Measurements from ENCODE around the gene PDE4D.
"Not testable (repeated sequence)": the region's sequence is repeated elsewhere in the genome, so short reads cannot be mapped to it uniquely, and the experiment has no call there.

Gene PDE4D

GRCh38 chr5:59418808-59419207 is 474.7 kb downstream of the PDE4D start:
- DNase-seq (ENCODE audit: low spot score), result no peak

DNA sequence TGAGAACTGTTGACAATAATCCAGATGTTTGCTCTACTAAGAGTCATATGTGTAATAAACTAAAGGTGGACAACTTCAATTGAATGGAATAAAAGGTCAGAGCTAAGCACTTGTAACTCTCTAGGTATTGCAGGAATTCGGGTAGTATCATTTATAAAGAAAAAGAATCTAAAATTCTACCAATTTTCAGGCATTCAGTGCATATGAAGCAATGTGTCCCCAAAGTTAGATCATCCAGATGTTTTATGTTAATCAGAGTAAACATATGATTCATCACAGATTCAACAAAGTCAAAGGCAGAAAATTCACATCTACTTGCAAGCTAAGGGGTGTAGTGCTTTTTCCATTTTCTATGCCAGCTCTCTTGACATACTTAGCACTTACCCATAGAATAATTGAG is 477.1 kb downstream of the PDE4D start:
- DNase-seq (ENCODE audit: low spot score), result no peak

DNA sequence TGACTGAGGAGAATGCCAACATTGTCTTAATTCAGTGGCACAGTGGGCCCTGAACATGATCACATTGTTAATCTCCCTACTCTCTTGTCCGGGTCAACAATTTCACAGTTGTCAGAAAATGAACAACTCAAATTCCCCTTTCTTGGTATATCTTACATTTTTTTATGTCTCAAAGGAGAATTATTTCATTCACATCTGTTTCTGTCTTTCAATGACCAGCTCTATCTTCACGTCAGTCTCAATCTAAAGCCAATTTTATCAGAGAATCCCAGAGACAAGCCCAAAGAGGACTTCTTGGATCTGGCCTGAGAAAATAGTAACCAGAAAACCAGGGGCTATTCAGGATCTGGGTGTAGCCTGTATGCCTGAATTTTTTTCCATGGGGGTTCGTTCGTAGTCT is 477.5 kb downstream of the PDE4D start:
- no peak for DNase-seq (ENCODE audit: low spot score)

- DNase-seq (ENCODE audit: low spot score), result no peak
These were observed 481.1 kb downstream of the PDE4D start for GRCh38 chr5:59412428-59412827.

- DNase-seq (ENCODE audit: low spot score), result not testable (repeated sequence)
These were observed 484.5 kb downstream of the PDE4D start for GRCh38 chr5:59408997-59409396.

- DNase-seq (ENCODE audit: low spot score), result no peak
These were observed 485.6 kb downstream of the PDE4D start for GRCh38 chr5:59407967-59408366.

- DNase-seq (ENCODE audit: low spot score), result no peak
These were observed 491.9 kb downstream of the PDE4D start for GRCh38 chr5:59401637-59402036.

- DNase-seq (ENCODE audit: low spot score), result not testable (repeated sequence)
These were observed 498.6 kb downstream of the PDE4D start for GRCh38 chr5:59394956-59395355.

DNA sequence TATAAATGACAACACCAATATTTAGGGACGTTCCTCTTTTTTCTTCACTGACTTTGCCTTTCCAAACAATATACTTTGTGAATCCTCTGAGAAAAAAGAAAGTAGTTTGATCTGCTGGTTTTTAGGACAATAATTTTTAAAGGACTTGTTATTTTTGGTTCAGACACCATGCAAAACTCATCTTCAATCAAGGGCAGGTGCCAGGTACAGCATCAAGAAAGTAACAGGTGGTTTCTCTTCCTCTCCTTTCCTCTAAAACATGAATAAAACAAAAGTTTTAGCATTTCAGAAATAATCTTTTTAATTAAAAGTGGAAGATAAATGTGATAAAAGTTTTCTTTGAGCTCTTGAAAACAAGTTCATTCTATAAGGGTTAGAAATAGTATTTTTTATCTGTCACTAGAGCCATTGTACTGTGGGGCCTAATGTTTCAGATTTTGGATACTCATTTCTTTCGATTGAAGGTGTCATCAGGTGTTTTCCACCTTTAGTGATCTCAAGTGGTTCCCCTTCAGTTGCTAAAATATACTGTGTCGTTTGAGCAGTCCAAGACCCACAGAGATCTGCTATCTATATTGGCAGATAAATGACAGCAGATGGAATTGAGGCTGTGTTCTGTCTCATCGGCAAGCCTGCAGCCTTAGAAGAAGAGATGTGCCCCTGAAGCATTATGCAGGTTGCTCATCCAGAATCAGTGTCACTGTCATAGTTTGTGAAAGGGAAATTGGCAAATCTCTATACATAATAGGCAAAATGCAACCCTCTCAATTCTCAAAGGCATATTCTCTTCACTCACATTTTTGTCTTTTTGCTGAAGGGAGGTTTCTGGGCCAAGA is 499.7 kb downstream of the PDE4D start:
- DNase-seq (ENCODE audit: low spot score), result no peak

- no peak for DNase-seq (ENCODE audit: low spot score)
These were observed 501.9 kb downstream of the PDE4D start for GRCh38 chr5:59391576-59391975.

GRCh38 chr5:59390989-59391388 is 502.5 kb downstream of the PDE4D start:
- DNase-seq (ENCODE audit: low spot score), result no peak

GRCh38 chr5:59390074-59390659 is 503.4 kb downstream of the PDE4D start:
- no peak for DNase-seq (ENCODE audit: low spot score)

DNA sequence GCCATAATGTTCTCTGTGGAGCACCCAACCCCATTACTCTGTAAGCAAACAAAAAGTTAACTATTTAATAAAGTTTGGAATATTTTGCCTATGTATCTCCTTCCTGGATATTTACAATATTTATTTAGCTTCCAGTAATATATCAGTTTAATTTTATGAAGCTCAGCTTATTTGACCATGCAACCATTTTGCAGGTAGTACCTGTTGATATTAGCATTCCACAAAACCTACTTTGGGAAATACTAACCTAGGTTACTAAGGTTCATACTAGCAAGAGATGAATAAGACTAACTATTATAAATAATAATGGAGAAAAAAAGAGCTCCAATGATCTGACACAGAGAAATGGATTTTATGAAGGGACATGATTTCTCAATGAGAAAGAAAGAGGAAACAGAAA is 506.4 kb downstream of the PDE4D start:
- DNase-seq (ENCODE audit: low spot score), result no peak

DNA sequence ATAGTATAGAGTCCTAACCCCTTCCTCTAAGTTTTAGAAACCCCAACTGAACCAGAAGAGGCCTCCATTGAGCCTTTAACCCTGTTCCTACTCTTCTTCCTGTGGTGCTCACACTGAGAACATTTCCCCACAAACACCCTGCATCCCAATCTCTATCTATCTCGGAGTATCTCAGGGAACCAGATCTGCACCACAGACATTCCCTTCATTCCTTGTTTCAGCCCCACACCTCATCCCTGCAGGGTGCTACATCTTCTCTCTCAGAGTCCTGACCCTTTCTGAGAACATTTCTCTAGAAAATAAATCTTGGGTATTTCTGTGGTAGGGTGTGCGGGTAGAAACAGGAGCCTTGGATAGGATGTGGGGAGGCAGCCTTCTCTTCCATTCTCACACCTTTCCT is 507.8 kb downstream of the PDE4D start:
- no peak for DNase-seq (ENCODE audit: low spot score)

- peak; percentile 13 for DNase-seq (ENCODE audit: low spot score)
These were observed 513.1 kb downstream of the PDE4D start for GRCh38 chr5:59380350-59380951.

- DNase-seq (ENCODE audit: low spot score), result not testable (repeated sequence)
These were observed 519.5 kb downstream of the PDE4D start for GRCh38 chr5:59374036-59374435.

GRCh38 chr5:59371525-59372127 is 521.9 kb downstream of the PDE4D start:
- no peak for DNase-seq (ENCODE audit: low spot score)

DNA sequence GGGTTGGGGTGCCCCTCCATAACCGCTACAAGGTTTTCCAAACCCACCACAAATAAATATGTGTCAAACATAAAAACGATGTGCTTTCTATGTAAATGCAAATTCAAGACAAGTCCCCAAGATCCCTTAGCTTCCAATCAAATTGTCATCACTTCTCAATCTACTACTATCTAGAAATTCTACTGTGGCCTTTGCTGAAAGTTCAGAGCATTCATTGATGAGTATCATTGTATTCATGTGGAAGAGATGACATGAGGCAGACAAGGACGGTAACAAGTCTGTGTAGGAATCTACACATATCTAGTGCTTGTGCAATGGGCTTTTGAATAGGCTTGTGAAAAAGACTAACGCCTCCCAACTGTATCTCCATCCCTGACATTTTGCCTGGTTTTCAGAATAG is 524.6 kb downstream of the PDE4D start:
- no peak for DNase-seq (ENCODE audit: low spot score)

DNA sequence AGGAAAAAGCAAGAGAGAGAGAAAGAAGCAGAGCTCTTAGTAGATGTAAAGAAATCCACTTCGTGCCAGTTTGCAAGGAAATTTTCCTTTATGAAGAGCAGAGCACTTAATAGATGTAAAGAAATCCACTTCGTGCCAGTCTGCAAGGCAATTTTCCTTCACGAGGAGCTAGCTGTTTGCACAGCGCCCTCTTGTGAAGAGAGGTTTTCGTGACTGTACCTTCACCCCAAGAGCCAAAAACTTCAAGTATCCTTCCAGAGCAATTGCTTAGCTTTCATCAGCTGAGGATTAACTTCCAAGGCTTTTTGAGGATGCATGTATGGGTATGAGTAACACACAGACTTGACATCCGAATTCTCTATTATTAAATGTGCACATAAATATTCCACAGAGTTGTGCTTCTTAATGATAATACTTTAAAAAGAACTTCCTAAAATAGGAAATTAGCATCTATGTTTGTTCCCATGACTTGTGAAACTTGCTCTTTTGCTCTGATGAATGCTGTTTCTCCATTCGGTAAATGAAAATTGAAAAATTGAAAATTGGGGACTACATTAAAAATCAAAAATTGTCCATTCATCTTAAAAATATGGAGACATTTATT is 525.6 kb downstream of the PDE4D start:
- DNase-seq (ENCODE audit: low spot score), result peak; percentile 13

GRCh38 chr5:59366784-59367183 is 526.7 kb downstream of the PDE4D start:
- DNase-seq (ENCODE audit: low spot score), result no peak

- DNase-seq (ENCODE audit: low spot score), result no peak
These were observed 531.1 kb downstream of the PDE4D start for GRCh38 chr5:59362438-59362837.

DNA sequence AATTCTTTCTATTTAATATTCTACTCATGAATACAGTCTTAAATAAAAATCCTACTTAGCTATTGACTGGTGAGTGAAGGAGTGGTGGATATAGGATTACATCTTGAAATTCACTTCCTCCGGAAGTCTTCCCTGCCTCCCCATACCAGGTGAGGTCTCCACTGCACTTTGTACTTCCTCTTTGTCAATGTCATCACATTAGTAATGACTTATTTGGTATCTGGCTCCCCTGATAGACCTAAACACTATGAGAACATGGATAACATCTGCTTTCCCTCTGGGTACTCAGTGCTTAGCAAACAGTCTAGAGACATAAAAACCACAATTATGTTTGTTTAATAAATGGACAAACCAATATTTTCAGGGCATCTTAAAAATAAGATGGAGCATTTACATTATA is 532.1 kb downstream of the PDE4D start:
- DNase-seq (ENCODE audit: low spot score), result no peak
